HG03159 (cell line): ENCODE data around the gene TLE1.

ENCODE experiments used
- ATAC-seq: cut with Tn5 transposase; IDR thresholded peaks from one replicate; pipeline ENCODE4 v1.9.1; 2021; ENCODE audit warnings: mild to moderate bottlenecking, moderate library complexity; ENCODE audit not compliant: unreplicated experiment

TLE1 gene

GRCh38 chr9:81686614-81687520 is 2.5 kb downstream of the TLE1 start:
- ATAC-seq, result no peak

DNA sequence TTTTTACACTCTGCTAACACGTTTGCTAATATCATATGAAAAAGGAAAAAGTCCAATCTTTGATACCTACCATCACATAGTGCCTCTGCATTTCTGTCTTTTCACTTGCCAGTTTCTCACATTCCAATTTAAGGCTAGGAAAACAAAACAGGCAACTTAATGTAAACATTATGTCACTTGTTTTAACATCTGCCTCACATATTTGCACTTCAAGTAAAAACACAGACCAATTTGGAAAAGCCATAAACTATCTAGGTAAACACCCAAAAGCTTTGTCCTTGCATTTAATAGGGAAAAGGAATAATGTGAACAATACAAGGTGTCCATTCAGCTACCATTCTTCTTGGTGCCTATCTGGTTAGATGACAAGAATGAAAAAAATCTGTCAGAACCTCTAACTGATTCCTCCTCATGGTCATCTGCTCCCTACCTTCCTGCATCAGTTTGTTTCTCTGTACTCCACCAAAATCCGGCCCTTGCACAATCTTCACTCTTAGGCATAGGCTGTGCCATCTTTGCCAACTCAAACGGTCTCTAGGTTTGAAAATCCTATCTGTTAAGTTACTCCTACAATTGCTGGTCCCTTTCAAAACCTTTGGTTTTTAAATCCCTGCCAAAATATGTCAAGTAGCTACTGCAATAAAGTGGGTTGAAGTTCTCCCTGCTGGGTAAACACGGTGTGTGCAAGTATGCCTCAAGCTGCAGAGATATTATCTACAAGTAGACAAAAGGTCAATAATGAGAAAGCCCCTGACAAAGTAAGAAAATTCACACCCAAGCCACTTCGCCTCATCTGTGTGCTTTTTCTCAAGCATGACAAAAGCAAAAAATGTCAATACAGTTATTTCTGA is 3.4 kb downstream of the TLE1 start:
- no peak for ATAC-seq

DNA sequence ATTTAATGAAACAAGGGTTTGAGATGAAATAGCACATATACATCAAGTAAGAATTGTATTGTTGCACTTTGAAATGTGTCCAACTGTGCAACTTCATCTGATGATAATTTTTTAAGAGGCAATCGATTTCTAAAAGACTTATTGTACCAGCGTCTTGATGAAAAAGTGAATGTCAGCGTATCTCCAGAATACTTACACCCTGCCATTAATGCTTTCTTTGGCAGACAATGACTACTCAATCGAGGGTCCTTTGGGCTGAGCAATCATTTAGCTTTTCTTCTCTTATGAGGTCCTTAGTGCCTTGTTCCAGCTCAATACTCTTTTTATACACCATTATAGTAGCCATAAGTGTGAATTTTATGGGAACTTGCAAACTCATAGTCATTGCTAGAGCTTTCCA is 4.7 kb downstream of the TLE1 start:
- ATAC-seq, result no peak

- no peak for ATAC-seq
These were observed 5.6 kb downstream of the TLE1 start for GRCh38 chr9:81683704-81684103.

GRCh38 chr9:81683238-81683637 is 6.1 kb downstream of the TLE1 start:
- no peak for ATAC-seq

GRCh38 chr9:81682797-81683196 is 6.5 kb downstream of the TLE1 start:
- ATAC-seq, result no peak

- no peak for ATAC-seq
These were observed 7.2 kb downstream of the TLE1 start for GRCh38 chr9:81682177-81682576.

- ATAC-seq, result no peak
These were observed 8.8 kb downstream of the TLE1 start for GRCh38 chr9:81680506-81680905.

- no peak for ATAC-seq
These were observed 9.3 kb downstream of the TLE1 start for GRCh38 chr9:81680006-81680405.

DNA sequence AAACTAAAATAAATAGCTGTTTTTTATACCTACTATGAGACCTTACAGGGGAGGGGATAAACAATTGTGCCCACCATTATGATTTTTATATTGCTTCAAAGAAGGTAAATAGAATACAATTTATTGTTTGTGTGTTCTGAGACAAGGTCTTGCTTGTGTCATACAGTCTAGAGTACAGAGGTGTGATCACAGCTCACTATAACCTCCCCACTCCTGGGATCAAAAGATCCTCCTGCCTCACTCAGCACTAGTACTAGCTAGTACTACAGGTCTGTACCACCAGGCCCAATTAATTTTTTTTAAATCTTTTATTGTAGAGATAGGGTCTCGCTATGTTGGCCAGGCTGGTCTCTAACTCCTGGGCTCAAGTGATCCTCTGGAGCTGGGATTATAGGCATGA is 11.3 kb downstream of the TLE1 start:
- no peak for ATAC-seq

DNA sequence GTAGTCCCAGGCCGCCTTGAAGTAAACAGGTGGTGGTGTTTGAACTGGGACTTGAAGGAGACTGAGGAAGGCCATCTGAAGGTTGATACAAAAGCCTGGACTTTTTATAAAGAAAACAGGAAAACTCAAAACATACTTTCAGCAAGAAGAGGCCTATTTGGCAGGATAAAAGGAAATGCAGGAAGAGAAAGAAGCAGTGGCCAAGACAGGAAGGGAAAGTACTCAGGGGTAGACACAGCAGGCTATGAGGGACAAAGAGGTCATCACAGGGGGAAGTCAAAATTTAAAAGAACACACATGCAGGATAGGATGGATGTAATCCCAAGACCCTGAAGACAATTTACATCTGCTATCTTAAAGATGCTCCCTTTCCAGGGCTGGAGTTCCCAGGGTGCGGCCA is 13.0 kb downstream of the TLE1 start:
- ATAC-seq, result no peak

- ATAC-seq, result no peak
These were observed 16.0 kb downstream of the TLE1 start for GRCh38 chr9:81673310-81673709.

- no peak for ATAC-seq
These were observed 17.5 kb downstream of the TLE1 start for GRCh38 chr9:81671880-81672280.

DNA sequence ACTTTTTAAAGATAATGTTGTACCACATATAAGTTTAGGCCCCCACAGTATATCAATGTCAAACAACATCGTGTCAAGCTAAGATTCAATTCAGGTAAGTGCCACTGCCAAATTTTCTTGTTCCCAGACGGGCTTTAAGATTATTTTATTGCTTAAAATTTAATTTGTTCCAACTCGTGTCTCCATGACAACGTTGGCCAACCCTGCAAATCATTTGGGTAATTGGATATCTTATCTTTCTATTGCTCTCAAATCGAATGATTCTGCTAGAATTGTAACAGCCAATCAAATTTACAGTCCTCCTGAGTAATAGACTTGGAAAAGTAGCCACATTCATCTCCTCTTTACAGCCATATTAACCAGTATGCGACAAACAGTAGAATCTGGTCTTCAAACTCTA is 19.5 kb downstream of the TLE1 start:
- no peak for ATAC-seq

DNA sequence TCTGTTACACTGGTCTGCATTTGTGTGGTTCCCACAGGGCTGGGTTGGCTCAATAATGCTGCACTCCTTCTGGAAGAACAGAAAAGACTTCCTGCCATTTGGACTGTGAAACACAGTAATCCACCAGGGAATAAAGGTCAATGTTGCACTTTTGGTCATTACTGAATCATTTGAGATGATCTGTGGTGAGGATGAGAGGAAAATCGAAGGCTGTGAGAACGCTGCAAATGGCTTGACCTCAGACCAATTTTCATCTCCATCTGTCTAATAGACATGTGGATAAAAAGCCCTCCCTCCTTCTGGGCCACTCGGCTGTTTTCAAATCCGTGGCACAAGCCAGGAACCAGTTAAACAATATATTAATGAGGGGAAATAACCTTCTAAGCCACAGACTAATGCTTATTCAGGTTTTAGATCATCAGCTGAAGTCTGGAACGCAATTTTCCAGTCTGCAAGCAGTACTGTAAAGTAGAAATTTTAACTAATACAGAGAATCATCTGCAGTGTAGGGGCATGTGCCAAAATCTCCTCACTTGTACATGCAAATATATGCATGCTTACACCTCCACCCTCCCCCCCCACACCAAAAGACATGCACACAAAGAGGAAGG is 20.2 kb downstream of the TLE1 start:
- ATAC-seq, result no peak

GRCh38 chr9:81666123-81666522 is 23.2 kb downstream of the TLE1 start:
- no peak for ATAC-seq

- no peak for ATAC-seq
These were observed 23.9 kb downstream of the TLE1 start for GRCh38 chr9:81665322-81665871.

DNA sequence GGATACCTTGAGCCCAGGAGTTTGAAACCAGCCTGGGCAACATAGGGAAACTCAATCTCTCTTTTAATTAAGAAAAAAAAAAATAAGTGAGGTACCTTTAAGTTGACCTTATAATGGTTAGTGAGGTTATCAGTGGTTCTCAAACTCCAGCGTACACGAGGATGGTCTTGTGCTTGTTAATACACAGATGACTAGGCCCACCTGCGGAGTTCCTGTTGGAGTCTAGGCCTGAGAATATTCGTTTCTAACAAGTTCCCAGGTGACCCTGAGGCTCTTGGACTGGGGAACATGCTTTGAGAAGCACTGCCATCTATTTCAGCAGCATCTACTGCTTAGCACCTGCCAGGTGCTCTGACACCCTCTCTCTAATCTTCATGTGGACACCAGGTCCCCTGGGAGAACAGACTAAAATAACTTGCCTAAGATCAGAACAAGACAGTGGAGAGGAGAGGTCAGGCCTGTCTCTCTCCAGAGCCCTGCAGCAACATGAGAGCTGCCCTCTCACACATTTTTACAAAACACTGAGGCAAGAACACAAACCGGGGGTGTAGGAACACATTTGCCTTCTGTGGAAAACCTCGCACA is 24.6 kb downstream of the TLE1 start:
- ATAC-seq, result no peak

DNA sequence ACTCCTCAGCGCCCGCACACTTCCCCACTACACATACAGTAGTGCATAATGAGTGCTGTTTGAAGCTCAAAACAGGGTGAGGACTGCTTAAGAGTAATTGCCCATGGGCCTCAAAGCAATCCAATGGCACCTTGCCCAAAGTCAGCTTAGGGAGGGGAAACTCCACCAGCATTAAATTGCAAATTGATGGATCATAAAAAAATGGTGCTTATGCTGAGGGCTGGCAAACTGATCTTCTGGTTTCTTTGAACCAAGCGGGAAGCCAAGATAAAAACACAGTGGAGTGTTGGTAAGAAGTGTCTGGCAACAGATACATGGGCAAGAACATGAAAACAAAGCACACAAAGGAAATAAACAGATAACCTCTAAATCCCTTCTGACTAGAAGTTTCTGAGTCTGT is 28.0 kb downstream of the TLE1 start:
- ATAC-seq, result no peak

DNA sequence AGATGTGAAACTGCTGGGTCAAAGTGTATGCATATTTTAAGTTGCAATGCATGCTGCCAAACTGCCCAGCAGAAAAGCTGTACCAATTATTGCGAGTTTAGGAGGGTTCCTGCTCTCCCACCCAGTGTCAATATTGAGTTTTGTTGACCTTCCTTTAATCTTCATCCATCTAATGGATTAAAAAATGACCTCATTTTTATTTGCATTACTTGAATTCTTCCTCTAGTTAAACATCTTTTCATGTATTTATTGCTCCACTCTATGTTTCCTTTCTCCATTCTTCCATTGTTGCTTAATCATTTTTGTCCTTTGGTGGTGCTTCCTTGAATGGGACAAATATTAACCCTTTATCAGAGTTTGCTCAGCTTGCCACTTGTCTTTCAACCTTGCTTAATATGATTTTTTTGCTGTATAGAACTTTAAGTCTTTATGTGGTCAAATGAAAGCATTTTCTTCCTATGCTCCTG is 32.4 kb downstream of the TLE1 start:
- no peak for ATAC-seq

GRCh38 chr9:81656004-81656403 is 33.3 kb downstream of the TLE1 start:
- ATAC-seq, result peak; percentile 78
